HL-60 (cell line): ENCODE results near the gene GABARAPL2.
"Not testable (repeated sequence)": the region's sequence is repeated elsewhere in the genome, so short reads cannot be mapped to it uniquely, and the experiment has no call there.

Experiments
- DNase-seq, 2 experiments: peaks; one replicate each; pipeline ENCODE4 v3.0.0-alpha.2; 2010 to 2020; ENCODE audit warnings: low read depth in 1 of 2, low spot score in 1 of 2
- H3K27ac ChIP-seq: fragments of 250-450 bp; sonication (Bioruptor Pico); replicated peaks from 2 replicates; pipeline ENCODE4 v1.5.1; 2020; ENCODE audit warnings: mild to moderate bottlenecking, moderate library complexity
- H3K27me3 ChIP-seq: fragments of 250-450 bp; sonication (Bioruptor Pico); 2 replicates; pipeline ENCODE4 v1.5.1; 2021; ENCODE audit warnings: mild to moderate bottlenecking, moderate library complexity; ENCODE audit not compliant: insufficient read depth, poor library complexity, severe bottlenecking
- H3K4me3 ChIP-seq: replicated peaks from 2 replicates; pipeline ENCODE4 v1.5.1; 2011; ENCODE audit warnings: mild to moderate bottlenecking, control low read depth, low read length; ENCODE audit not compliant: insufficient read depth
- GABPA ChIP-seq: IDR thresholded peaks from 2 replicates; pipeline ENCODE4 v1.6.1; 2012; ENCODE audit warnings: low read depth
- POLR2AphosphoS5 ChIP-seq: IDR thresholded peaks from 2 replicates; pipeline ENCODE4 v1.6.1; 2012; ENCODE audit warnings: low read depth
- SPI1 ChIP-seq: IDR thresholded peaks from 2 replicates; pipeline ENCODE4 v1.6.1; 2012; ENCODE audit warnings: low read depth, mild to moderate bottlenecking, borderline replicate concordance
- TF ChIP-seq, protein P1 (sequence below): IDR thresholded peaks from one replicate; pipeline ENCODE4 v1.5.1; 2011; ENCODE audit warnings: low read length, control low read depth, inconsistent platforms; ENCODE audit not compliant: insufficient read depth
- TF ChIP-seq, protein P2 (sequence below): IDR thresholded peaks from 2 replicates; pipeline ENCODE4 v1.6.1; 2012; ENCODE audit warnings: low read depth; ENCODE audit not compliant: insufficient replicate concordance

GABARAPL2 gene

GRCh38 chr16:75535901-75536300 lies 30.3 kb upstream of the GABARAPL2 start, which contains the start of gene CHST5:
Gene CHST5, minus strand, starts transcription at chr16:75536108. Its CDS starts 5,724 bp downstream, at chr16:75530384.
- Histone ChIP-seq H3K27ac (no peak within 1 kb of the TSS), H3K4me3 (no peak within 1 kb of the TSS), H3K27me3 (no peaks in the 10 kb centered on the region)
- TF ChIP-seq, protein P1, sequence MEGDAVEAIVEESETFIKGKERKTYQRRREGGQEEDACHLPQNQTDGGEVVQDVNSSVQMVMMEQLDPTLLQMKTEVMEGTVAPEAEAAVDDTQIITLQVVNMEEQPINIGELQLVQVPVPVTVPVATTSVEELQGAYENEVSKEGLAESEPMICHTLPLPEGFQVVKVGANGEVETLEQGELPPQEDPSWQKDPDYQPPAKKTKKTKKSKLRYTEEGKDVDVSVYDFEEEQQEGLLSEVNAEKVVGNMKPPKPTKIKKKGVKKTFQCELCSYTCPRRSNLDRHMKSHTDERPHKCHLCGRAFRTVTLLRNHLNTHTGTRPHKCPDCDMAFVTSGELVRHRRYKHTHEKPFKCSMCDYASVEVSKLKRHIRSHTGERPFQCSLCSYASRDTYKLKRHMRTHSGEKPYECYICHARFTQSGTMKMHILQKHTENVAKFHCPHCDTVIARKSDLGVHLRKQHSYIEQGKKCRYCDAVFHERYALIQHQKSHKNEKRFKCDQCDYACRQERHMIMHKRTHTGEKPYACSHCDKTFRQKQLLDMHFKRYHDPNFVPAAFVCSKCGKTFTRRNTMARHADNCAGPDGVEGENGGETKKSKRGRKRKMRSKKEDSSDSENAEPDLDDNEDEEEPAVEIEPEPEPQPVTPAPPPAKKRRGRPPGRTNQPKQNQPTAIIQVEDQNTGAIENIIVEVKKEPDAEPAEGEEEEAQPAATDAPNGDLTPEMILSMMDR, result no peak
- TF ChIP-seq POLR2AphosphoS5 (no peak), SPI1 (no peak), GABPA (no peak)
- TF ChIP-seq, protein P2, sequence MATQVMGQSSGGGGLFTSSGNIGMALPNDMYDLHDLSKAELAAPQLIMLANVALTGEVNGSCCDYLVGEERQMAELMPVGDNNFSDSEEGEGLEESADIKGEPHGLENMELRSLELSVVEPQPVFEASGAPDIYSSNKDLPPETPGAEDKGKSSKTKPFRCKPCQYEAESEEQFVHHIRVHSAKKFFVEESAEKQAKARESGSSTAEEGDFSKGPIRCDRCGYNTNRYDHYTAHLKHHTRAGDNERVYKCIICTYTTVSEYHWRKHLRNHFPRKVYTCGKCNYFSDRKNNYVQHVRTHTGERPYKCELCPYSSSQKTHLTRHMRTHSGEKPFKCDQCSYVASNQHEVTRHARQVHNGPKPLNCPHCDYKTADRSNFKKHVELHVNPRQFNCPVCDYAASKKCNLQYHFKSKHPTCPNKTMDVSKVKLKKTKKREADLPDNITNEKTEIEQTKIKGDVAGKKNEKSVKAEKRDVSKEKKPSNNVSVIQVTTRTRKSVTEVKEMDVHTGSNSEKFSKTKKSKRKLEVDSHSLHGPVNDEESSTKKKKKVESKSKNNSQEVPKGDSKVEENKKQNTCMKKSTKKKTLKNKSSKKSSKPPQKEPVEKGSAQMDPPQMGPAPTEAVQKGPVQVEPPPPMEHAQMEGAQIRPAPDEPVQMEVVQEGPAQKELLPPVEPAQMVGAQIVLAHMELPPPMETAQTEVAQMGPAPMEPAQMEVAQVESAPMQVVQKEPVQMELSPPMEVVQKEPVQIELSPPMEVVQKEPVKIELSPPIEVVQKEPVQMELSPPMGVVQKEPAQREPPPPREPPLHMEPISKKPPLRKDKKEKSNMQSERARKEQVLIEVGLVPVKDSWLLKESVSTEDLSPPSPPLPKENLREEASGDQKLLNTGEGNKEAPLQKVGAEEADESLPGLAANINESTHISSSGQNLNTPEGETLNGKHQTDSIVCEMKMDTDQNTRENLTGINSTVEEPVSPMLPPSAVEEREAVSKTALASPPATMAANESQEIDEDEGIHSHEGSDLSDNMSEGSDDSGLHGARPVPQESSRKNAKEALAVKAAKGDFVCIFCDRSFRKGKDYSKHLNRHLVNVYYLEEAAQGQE, result no peak
- DNase-seq, result no peak

GRCh38 chr16:75537776-75538175 lies 28.4 kb upstream of the GABARAPL2 start:
- no peaks in the 10 kb centered on the region for H3K27me3 ChIP-seq
- H3K27ac ChIP-seq, result no peak overlapping the region
- no peak for DNase-seq
- H3K4me3 ChIP-seq, result no peak overlapping the region
- TF ChIP-seq, protein P2, result no peak
- no peak for TF ChIP-seq SPI1
- TF ChIP-seq POLR2AphosphoS5, result no peak
- TF ChIP-seq, protein P1, result no peak
- TF ChIP-seq GABPA, result no peak

- H3K27me3 ChIP-seq, DNase-seq: not testable (repeated sequence)
These were observed 27.2 kb upstream of the GABARAPL2 start for GRCh38 chr16:75538882-75539565.

DNA sequence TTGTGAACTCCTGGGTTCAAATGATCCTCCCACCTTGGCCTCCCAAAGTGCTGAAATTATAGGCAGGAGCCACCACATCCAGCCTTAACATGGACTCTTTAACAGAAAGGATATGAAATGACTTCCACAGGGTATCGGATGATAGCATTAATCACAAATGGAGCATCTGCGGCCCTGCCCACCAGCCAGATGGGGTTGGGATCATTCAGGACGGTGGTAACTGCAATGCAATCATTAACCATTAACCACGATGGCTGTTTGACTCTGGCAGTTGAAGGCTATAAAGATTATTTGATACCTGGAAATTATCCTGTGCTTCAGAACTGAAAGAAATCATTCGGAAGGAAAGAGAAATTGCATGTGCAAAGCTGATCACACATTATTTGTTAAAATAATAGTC lies 24.9 kb upstream of the GABARAPL2 start:
- Histone ChIP-seq H3K27ac (no peak overlapping the region), H3K27me3 (no peaks in the 10 kb centered on the region), H3K4me3 (no peak overlapping the region)
- no peak for TF ChIP-seq GABPA
- TF ChIP-seq, protein P1, result no peak
- TF ChIP-seq SPI1, result no peak
- no peak for TF ChIP-seq POLR2AphosphoS5
- TF ChIP-seq, protein P2, result no peak
- DNase-seq, result no peak

More at GRCh38 chr16:75538882-75539565, 27.2 kb upstream of the GABARAPL2 start:
- not testable (repeated sequence) for H3K4me3 ChIP-seq, H3K27ac ChIP-seq

GRCh38 chr16:75542462-75542861 lies 23.7 kb upstream of the GABARAPL2 start:
- H3K27me3 ChIP-seq, H3K4me3 ChIP-seq, DNase-seq, H3K27ac ChIP-seq: not testable (repeated sequence)

DNA sequence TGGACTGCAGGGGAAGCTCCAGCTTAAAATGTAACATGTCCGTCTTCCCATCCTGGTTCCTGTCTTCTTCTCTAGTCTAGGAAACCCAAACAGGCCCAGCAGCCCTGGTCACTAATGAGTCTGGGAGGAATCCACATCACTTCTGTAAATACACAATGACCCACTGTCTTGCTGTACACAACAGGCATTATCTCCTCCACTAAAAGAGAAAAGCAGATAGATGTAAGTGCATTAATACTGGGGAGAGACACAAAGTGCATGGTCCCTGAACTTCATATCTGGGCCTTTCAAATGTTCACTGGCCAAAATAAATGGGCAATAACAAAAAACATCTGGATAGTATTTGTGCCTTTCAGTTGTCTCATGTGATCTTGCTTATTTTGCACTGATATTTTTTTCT lies 20.3 kb upstream of the GABARAPL2 start:
- not testable (repeated sequence) for H3K27me3 ChIP-seq, H3K27ac ChIP-seq, DNase-seq, H3K4me3 ChIP-seq
